ENCODE results near the gene PFDN1. TPM values are rescaled to one million over a fixed set of nuclear protein-coding genes. Genes with fewer than 3 reads are reported as not detected.

The PFDN1 gene
- total and polyA plus RNA-seq, 8 donors: 45.7 to 98.9 (median 87.3) TPM

DNA sequence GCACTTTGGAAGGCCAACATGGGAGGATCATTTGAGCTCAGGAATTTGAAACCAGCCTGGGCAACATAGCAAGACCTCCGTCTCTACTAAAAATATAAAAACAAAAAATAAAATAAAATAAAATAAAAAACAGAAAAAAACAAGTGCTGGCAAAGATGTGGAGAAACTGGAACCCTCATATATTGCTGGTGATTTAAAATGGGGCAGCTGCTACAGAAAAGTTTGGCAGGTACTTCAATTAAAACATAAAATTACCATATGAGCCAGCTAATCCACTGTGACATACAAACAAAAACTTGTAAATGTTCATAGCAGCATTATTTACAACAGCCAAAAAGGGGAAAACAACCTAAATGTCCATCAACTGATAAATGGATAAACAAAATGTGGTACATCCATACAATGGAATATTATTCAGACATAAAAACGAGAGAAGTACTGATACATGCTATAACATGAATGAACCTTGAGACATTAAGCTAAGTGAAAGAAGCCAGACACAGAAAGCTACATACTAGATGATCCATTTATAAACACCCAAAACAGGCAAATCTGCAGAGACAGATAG, 42.7 kb downstream of the PFDN1 start:
- intact Hi-C loops (cut with DNase I): no loop called here
- Histone ChIP-seq H3K4me3 (no peak overlapping the region), H3K9me3 (no peaks in the 10 kb centered on the region), H3K27me3 (no peaks in the 10 kb centered on the region), H3K4me1 (peaks cover 9 to 37% of the 10 kb centered on the region in 2 donors), H3K27ac (peak overlapping the region in 1 of 2 donors; percentile 66), H3K36me3 (peaks cover 0 to 11% of the 10 kb centered on the region in 2 donors)
- ATAC-seq: no peak
- DNase-seq: no peak
- TF ChIP-seq, protein P1, sequence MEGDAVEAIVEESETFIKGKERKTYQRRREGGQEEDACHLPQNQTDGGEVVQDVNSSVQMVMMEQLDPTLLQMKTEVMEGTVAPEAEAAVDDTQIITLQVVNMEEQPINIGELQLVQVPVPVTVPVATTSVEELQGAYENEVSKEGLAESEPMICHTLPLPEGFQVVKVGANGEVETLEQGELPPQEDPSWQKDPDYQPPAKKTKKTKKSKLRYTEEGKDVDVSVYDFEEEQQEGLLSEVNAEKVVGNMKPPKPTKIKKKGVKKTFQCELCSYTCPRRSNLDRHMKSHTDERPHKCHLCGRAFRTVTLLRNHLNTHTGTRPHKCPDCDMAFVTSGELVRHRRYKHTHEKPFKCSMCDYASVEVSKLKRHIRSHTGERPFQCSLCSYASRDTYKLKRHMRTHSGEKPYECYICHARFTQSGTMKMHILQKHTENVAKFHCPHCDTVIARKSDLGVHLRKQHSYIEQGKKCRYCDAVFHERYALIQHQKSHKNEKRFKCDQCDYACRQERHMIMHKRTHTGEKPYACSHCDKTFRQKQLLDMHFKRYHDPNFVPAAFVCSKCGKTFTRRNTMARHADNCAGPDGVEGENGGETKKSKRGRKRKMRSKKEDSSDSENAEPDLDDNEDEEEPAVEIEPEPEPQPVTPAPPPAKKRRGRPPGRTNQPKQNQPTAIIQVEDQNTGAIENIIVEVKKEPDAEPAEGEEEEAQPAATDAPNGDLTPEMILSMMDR (IDR thresholded peaks at IDR 0.05): no peak

DNA sequence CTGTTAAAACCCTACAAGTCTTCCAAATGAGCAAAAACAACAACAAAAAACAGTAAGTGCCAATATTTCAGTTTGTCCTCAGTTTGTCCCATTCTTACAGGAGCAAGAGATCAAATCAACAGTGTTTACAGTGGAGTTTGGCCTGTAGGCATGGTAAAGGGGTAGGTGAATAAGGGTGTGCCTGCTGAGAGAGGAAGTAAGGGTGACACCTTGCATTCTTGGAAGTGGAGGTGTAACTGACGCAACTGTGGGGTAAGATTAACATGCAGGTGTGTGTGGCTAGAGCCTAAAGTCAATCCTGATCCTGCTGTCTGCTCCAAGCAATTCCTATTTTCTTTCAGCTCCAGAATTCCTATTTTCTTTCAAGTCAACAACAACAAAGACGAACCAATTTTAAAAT, 43.4 kb downstream of the PFDN1 start:
- H3K36me3 ChIP-seq: peaks cover 0 to 11% of the 10 kb centered on the region in 2 donors
- peak overlapping the region in 1 of 2 donors; percentile 66 for H3K27ac ChIP-seq
- no peaks in the 10 kb centered on the region for H3K27me3 ChIP-seq
- DNase-seq (no peak), ATAC-seq (peak; percentile 65)
- H3K4me1 ChIP-seq: peaks cover 9 to 42% of the 10 kb centered on the region in 2 donors
- H3K4me3 ChIP-seq: no peak overlapping the region
- TF ChIP-seq, protein P1 (IDR thresholded peaks at IDR 0.05): no peak
- intact Hi-C loops (cut with DNase I): no loop called here
- no peaks in the 10 kb centered on the region for H3K9me3 ChIP-seq

GRCh38 chr5:140258873-140259272, 44.0 kb downstream of the PFDN1 start:
- H3K27ac ChIP-seq: peak overlapping the region in 1 of 2 donors; percentile 66
- ATAC-seq (no peak), DNase-seq (no peak)
- no peak overlapping the region for H3K4me3 ChIP-seq
- TF ChIP-seq, protein P1 (IDR thresholded peaks at IDR 0.05): no peak
- H3K27me3 ChIP-seq: no peaks in the 10 kb centered on the region
- intact Hi-C loops (cut with DNase I): no loop called here
- H3K9me3 ChIP-seq: no peaks in the 10 kb centered on the region
- peaks cover 15 to 48% of the 10 kb centered on the region in 2 donors for H3K4me1 ChIP-seq
- H3K36me3 ChIP-seq: peaks cover 0 to 11% of the 10 kb centered on the region in 2 donors

DNA sequence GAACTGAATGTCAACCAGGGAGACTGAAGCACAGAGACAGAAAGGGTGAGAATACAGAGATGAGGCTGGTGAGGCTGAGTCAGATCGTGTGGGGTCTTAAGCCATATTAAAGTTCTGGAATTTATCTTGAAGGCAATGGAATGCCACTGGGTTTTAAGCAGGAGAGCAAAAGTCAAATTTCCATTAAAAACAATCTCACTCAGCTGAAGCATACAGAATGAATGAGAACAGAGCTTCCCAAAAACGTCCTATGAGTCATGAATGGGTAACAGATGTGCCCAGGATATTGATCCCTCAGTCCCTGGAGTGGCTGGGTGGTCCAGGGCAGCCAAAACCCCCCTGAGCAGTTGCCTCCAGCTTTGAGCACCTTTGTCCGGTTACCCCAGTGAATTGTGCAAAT, 44.9 kb downstream of the PFDN1 start:
- intact Hi-C loops (cut with DNase I): no loop called here
- H3K9me3 ChIP-seq: no peaks in the 10 kb centered on the region
- no peak overlapping the region for H3K27ac ChIP-seq
- no peak for ATAC-seq
- TF ChIP-seq, protein P1 (IDR thresholded peaks at IDR 0.05): no peak
- DNase-seq: no peak
- H3K36me3 ChIP-seq: peaks cover 0 to 11% of the 10 kb centered on the region in 2 donors
- no peak overlapping the region for H3K4me3 ChIP-seq
- H3K4me1 ChIP-seq: peaks cover 18 to 57% of the 10 kb centered on the region in 2 donors
- no peaks in the 10 kb centered on the region for H3K27me3 ChIP-seq

DNA sequence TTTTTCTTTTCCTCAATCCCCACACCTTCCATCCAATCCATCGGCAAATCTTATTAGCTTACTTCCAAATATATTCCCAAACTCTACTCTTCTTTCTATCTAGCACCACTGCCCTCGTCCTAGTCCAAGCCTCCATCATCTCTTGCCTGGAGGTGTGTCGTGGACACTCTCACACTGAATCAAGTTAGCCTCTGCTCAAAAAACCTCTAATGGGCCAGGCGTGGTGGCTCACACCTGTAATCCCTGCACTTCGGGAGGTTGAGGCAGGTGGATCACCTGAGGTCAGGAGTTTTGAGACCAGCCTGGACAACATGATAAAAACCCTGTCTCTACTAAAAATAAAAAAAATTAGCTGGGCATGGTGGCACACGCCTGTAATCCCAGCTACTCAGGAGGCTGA, 46.2 kb downstream of the PFDN1 start:
- TF ChIP-seq, protein P1 (IDR thresholded peaks at IDR 0.05): no peak
- Histone ChIP-seq H3K9me3 (no peaks in the 10 kb centered on the region), H3K4me1 (peaks cover 12 to 63% of the 10 kb centered on the region in 2 donors), H3K4me3 (no peak overlapping the region), H3K27me3 (no peaks in the 10 kb centered on the region), H3K27ac (no peak overlapping the region), H3K36me3 (peaks cover 0 to 11% of the 10 kb centered on the region in 2 donors)
- intact Hi-C loops (cut with DNase I): no loop called here
- ATAC-seq (no peak), DNase-seq (no peak)

All from left lung (tissue), 10 donors.